ENCODE results near the gene TRIM33.

DNA sequence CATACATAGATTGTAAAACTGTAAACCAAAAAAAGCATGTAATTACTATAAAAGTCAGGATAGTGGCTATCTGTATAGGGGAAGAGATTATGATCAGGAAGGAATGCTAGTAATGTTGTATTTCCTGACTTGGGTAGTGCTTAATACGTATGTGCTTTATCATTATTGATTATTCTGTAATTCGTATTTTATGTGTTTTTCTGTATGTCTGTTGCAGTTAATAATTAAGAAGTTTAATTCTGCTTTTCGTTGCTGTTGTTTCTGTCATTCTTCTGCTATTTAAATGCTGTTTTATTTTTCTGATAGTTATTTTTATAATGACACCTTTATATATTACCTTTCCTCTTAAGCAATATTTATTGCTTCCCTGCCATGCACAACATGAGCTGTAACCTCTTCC is 29.3 kb upstream of the TRIM33 start:
- TF ChIP-seq EZH2 (IDR thresholded peaks at IDR 0.05; ENCODE audit: borderline replicate concordance, insufficient read depth, low read depth, low read length, poor library complexity, severe bottlenecking) (no peak), CTCF (IDR thresholded peaks at IDR 0.05) (no peak)

All from B cell (primary cell).